GM18502 (cell line): Measurements from ENCODE around the gene LYRM9.
"Not testable (repeated sequence)": the region's sequence is repeated elsewhere in the genome, so short reads cannot be mapped to it uniquely, and the experiment has no call there.

Source experiments
- ATAC-seq: cut with Tn5 transposase; IDR thresholded peaks from one replicate; pipeline ENCODE4 v1.9.1; 2021; ENCODE audit warnings: mild to moderate bottlenecking; ENCODE audit not compliant: unreplicated experiment, poor library complexity

The LYRM9 gene

DNA sequence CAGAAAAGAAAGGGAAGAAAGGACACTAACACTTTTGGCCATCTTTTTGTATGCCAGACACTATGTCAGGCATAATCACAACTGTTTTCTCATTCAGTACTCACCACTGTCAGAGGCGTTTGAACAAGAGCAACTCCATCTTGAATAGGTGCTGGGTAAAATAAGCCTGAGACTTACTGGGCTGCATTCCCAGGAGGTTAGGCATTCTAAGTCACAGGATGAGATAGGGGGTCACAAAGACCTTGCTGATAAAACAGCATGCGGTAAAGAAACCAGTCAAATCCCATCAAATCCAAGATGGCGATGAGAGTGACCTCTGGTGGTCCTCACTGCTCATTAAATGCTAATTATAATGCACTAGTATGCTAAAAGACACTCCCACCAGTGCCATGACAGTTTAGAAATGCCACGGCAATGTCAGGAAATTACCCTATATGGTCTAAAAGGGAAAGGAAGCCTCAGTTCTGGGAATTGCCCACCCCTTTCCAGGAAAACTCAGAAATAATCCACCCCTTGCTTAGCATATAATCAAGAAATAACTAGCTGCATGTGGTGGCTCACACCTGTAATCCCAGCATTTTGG is 14.9 kb upstream of the LYRM9 start:
- no peak for ATAC-seq

GRCh38 chr17:27906623-27907022 is 13.5 kb upstream of the LYRM9 start:
- ATAC-seq: no peak

- no peak for ATAC-seq
Measured at GRCh38 chr17:27906226-27906580, 13.0 kb upstream of the LYRM9 start.

DNA sequence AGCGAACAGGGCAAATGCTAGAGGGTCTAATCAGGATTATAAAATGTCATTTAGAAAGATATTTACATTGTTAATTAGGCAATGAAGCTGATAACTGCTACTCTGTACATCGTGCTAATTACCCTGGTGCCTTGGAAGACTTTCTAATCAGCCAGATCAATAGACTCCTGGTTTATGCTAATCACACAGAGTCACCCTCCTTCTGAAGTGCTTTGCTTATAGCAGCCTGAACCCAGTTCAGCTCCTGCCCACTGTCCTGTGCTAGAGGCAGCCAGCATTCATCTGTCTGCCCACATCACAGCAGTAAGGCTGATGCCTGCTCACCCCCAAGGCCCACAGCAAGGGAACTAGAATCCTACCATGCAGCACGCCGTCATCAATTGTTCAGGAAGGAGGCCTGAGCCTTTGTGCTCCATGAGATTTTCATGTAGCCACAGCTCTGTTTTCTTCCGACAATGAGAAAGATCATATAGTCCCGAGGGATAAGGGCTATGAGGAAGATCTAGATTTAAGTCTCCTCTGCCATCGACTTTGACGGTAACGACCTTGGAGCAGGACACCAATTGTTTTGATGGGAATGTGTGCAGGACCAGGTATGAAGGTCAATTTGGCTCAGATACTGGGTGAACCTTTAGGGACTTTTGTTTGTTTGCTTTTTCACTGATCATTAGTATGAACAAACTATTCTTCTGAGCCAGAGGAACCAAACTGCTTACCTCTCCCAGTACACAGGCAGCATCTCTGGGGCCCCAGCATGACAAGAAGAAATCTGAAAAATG is 12.5 kb upstream of the LYRM9 start:
- no peak for ATAC-seq

DNA sequence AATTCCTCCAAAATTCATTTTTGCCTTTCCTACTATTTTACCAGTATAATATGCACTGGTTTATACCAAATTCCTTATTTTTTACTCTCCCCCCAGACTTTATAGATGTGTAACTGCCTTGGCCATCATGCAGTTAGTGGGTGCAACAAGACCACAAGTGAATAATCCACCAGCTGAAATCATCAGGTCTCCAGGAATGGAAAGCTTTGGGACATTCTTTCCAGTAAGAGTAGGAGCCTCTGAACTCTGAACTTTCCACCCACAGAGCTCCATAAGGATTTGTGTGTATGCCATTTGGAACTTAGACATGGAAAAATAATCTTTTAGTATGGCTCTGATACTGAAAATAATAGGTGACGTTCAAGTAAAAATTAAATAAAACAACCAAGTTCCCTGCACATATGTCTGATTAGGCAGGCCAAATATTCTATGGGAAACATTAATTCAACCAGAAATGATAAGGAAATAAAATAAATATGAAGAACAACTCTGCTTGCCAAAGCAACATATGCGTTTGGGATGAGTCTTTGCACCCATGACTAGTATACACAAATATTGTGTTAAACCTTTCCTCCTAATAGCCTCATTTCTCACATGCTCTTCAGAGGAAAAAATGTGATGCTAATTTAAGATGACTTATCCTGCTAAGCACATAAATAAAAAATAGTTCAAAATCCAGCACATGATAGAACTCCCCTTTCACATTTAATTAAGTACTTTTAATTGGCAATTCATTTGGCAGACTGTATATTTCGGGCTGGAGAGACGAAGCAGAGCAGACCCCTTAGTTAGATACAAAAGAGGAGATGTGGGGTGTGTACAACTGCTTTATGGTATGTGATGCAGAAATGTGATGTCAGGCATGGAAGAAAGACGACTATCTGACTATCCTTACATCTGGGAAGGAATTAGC is 11.6 kb upstream of the LYRM9 start:
- ATAC-seq: no peak

DNA sequence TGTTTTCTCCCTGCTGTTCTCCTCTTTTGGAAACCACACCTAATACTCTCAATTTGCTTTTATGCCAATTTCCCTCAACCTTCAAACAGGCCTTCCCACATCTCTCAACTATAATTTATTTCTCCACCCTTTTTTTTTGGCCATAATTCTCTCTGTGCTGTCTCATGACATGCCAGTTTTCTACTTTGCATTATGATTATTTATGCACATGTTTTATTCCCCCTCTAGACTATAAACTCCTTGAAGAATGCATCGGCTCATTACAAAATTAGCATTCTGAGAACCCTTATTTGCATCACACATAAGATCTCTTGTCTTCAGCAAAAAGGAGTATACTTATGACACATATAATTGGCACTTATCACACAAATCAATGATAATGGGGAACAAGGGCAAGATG is 10.9 kb upstream of the LYRM9 start:
- no peak for ATAC-seq

GRCh38 chr17:27899525-27899924 is 6.4 kb upstream of the LYRM9 start:
- ATAC-seq: no peak

GRCh38 chr17:27898096-27898495 is 4.9 kb upstream of the LYRM9 start:
- ATAC-seq: no peak

DNA sequence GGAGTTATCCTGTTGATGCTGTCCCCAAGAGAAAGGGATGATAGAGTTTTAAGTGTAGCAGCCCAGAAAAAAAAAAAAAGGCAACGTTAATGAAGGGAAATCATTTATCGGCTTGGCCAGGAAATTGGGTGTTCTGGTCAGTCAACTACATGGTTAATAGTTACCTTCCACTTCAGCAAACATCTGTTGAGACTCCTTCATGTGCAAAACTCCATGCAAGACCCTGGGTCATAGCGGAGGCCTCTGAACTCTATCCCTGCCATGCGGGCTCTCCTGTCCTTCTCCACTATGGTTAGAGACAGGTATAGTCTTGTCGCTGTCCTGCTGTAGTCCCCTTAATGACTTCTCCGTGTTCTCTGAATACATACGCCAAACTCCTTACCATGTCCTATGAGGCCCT is 3.5 kb upstream of the LYRM9 start:
- no peak for ATAC-seq

DNA sequence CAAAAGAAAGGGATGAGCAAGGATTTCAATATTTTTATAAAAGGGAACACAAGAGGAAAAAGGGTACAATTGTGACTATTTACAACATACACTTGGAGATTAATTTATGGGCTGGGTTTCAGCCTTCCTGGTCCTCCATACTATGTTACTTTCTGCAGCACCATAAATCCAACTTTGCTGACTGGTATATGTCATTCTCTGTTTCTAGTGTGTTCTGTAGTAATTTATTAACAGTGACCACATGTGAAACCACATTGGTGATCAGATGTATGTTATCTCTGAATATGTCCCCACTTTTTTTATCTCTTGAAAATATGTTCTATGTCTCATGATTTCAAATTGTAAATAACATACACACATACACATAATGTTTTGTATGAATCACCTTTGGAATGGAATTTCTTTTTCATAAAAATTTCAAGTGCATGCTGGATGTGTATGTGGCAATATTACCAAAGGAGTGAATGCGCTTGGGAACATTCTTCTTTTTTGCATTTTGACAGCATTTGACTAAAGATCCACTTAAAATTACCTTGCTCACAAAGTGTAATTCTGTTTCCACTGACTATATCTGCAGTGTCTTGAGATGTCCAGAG is 2.9 kb upstream of the LYRM9 start:
- ATAC-seq: no peak

GRCh38 chr17:27895123-27895895 is 2.1 kb upstream of the LYRM9 start:
- ATAC-seq: no peak

DNA sequence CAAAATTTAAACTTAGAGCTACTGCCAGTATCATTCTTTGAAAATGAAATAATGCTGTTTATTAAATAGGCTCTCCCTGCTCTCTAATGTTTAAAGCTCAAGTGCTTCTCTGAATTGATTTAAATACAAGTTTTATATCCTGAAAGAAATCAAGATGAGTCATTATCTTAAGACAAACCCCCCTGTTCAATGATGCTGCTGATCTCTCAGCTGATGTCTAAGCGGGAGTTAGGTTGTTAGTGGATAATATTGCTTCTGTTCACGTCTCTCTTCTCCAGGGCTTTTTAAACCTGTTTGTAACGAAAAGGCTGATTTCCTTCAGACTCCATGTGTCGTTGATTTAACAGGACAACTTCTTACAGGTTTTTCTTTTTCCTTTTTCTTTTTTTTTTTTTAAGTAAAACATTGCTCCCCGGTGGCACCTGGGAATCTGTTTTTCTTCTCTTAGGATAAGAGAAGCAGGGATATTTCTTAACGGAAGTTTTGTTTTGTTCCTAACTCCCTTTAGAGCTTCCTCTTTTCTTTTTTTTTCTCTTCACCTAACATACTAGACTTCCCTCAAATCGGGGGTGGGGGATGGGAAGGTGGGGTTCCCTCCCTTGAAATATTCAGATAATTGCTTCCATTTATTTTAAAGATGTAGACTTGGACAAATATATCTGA is 807 bp upstream of the LYRM9 start:
- no peak for ATAC-seq

- ATAC-seq: no peak
Measured at GRCh38 chr17:27892542-27892865, 661 bp downstream of the LYRM9 start.

DNA sequence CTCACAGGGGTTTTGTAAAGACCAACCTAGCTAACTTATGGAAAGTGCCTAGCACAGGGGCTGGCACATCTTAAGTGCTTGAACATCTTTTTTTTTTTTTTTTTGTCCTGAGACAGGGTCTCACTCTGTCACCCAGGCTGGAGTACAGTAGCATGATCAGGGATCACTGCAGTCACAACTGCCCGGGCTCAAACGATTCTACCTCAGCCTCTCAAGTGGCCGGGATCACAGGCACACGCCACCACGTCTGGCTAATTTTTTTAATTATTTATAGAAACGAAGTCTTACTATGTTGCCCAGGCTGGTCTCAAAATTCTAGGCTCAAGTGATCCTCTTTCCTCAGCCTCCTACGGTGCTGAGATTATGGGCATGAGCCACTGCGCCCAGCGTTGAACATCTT is 1.3 kb downstream of the LYRM9 start:
- no peak for ATAC-seq

GRCh38 chr17:27889711-27890251 is 3.4 kb downstream of the LYRM9 start:
- no peak for ATAC-seq

DNA sequence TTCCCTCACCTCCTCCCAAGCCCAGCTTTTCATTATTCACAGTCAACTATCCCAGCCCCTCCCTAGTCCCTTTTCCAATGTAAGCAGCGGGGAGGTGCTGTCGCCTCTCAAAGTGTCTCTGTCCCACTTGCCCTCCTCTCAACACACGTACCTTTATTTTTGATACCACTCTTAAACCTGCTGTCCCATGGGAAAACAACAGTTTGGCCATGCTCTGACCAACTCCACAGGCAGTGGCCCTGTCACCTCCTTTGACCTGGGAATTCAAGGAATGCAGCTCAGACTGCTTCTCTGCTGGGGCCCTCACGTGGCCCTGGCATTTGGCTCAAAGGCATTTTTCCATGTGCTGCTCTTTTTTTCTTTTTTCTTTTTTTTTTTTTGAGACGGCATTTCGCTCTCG is 4.2 kb downstream of the LYRM9 start:
- no peak for ATAC-seq

DNA sequence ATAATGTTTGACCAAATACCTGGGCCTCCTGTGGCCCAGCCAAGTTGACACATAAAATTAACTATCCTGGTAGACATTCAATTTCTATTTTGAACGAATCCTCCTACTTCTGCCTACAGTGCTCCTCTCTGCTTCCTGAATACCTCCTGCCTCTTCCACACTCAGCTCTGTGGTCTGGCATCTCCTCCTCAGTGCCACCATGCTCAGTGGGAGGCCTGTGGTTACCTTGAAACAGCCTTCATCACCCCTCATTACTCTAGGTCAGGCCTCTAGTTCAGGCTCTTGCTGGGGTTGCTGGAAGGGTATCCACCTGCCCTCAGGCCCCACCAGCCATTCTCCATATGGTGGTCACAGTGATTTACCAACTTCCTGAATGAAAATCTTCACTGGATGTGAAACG is 5.1 kb downstream of the LYRM9 start:
- no peak for ATAC-seq

DNA sequence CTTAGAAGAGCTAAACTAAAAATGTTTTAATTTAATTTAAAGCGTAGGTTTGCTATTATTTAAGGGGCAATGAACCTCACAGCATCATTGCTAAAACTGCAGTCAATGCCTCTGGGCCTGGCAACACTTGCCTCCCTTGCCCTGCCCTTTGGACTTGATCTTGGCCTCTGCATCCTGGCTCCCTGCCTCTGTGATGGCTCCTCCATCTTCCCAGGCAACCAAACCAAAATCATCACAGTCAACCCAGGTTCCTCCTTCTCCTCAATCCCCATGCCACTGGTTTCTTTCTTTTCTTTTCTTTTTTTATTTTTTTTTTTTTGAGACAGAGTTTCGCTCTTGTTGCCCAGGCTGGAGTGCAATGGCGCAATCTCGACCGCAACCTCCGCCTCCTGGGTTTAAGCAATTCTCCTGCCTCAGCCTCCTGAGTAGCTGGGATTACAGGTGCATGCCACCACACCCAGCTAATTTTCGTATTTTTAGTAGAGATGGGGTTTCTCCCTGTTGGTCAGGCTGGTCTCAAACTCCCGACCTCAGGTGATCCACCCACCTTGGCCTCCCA is 6.7 kb downstream of the LYRM9 start:
- ATAC-seq: not testable (repeated sequence)

DNA sequence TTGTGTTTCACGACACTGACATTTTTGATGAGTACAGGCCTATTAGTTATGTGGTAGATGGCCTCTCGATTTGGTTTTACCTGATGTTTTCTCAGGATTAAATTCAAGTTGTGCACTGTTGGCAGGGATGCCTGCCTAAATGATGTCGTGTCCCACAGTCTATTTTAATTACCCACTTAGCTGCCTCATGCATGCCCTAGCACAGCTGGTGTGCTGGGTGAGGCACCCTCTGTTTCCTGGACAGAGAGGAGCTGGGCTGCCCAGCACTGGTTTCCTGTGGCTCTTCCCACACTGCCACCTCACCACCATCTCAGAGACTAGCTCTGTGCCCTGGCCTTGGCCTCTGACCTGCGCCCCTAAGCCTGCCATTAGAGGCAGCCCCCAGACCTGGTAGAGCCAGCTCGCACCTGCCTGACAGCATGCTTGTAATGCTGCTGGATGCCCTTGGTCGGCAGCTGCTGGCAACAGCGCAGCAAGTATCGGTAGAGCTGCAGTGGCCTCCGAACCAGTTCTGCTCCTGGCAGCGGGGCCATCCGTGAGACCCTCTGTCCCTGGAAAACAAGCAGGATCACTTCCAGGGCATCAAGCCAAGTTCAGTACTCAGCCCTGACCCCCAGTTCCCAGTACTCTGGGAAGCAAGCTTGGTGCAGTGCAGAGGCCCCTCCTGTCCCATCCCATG is 10.9 kb downstream of the LYRM9 start:
- no peak for ATAC-seq
